ENCODE measurements around the gene GABRD. TPM values are rescaled to one million over a fixed set of nuclear protein-coding genes. Genes with fewer than 3 reads are reported as not detected.

Gene GABRD
- total RNA-seq, 3 donors from 2014 or later (not counting 1 experiment from before 2014, with no cell fraction given), result 0.19 to 0.33 TPM; not detected in 1

DNA sequence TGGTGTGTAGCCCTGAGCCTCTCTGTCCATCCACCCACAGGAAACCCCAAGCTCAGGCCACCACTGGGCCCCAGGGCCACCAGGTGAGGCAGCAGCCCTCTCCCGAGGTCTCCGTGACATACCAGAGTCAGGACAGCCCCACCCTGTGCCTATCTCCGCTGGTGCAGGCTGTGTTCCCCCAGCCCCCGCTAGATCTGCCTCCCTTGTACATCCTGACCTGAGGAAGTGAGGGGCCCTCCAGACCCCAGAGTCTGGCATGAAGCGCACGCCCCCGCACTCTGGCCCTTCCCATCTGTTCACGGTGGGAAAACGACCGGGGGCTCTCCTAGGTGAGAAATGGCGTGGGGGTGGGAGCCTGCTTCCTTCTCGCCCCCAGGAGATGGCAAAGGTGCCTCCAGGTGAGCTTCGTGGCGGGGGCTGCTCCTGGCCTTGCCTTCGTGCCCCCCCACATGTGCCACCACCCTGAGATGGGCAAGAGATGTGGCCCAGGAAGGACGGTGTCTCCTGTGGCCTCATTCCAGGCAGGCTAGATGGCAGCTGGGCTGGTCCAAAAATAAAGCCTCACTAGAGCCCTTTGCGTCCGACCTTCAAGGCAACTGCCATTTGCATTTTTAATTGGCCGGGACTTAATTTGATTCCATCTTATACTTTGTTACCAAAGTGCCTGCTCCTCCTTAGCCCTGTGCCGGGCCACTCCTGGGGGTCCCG is 3.1 kb downstream of the GABRD start:
- intact Hi-C loops (cut with micrococcal nuclease), result no loop called here
- Mint-ChIP-seq H3K36me3 (no peaks in the 10 kb centered on the region), H3K4me1 (peaks cover 0 to 5% of the 10 kb centered on the region in 2 donors), H3K9me3 (no peaks in the 10 kb centered on the region), H3K27me3 (ENCODE audit: low read depth in 2 of 2) (peaks cover 22 to 38% of the 10 kb centered on the region in 2 donors), H3K4me3 (no peak overlapping the region), H3K27ac (no peak overlapping the region)
- 64% methylated on average over 21 of the region's 21 CpGs for WGBS (ENCODE audit: insufficient coverage)
- peaks cover 18% of the 10 kb centered on the region for H3K4me1 ChIP-seq (ENCODE audit: control insufficient read depth, insufficient read depth, low read length)
- H3K9me3 ChIP-seq (ENCODE audit: control insufficient read depth, insufficient read depth, low read length), result no peaks in the 10 kb centered on the region
- H3K27me3 ChIP-seq (ENCODE audit: control insufficient read depth, insufficient read depth, low read length), result peaks cover 28% of the 10 kb centered on the region
- DNase-seq (no peak), ATAC-seq (no peak)
- no peaks in the 10 kb centered on the region for H3K36me3 ChIP-seq (ENCODE audit: control insufficient read depth, insufficient read depth, low read length)
- no peak overlapping the region for H3K27ac ChIP-seq (ENCODE audit: low read length)
- TF ChIP-seq, protein P1, sequence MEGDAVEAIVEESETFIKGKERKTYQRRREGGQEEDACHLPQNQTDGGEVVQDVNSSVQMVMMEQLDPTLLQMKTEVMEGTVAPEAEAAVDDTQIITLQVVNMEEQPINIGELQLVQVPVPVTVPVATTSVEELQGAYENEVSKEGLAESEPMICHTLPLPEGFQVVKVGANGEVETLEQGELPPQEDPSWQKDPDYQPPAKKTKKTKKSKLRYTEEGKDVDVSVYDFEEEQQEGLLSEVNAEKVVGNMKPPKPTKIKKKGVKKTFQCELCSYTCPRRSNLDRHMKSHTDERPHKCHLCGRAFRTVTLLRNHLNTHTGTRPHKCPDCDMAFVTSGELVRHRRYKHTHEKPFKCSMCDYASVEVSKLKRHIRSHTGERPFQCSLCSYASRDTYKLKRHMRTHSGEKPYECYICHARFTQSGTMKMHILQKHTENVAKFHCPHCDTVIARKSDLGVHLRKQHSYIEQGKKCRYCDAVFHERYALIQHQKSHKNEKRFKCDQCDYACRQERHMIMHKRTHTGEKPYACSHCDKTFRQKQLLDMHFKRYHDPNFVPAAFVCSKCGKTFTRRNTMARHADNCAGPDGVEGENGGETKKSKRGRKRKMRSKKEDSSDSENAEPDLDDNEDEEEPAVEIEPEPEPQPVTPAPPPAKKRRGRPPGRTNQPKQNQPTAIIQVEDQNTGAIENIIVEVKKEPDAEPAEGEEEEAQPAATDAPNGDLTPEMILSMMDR (IDR thresholded peaks at IDR 0.05), result no peak
- H3K4me3 ChIP-seq (ENCODE audit: low read length), result no peak overlapping the region

- no peak overlapping the region for H3K4me3 ChIP-seq (ENCODE audit: low read length)
- Mint-ChIP-seq H3K4me3 (no peak overlapping the region), H3K9me3 (no peaks in the 10 kb centered on the region), H3K36me3 (no peaks in the 10 kb centered on the region), H3K27me3 (ENCODE audit: low read depth in 2 of 2) (peaks cover 12 to 28% of the 10 kb centered on the region in 2 donors), H3K4me1 (peaks cover 0 to 5% of the 10 kb centered on the region in 2 donors), H3K27ac (no peak overlapping the region)
- no peaks in the 10 kb centered on the region for H3K9me3 ChIP-seq (ENCODE audit: control insufficient read depth, insufficient read depth, low read length)
- TF ChIP-seq, protein P1 (IDR thresholded peaks at IDR 0.05), result no peak
- no peaks in the 10 kb centered on the region for H3K36me3 ChIP-seq (ENCODE audit: control insufficient read depth, insufficient read depth, low read length)
- H3K27ac ChIP-seq (ENCODE audit: low read length), result no peak overlapping the region
- H3K4me1 ChIP-seq (ENCODE audit: control insufficient read depth, insufficient read depth, low read length), result peaks cover 18% of the 10 kb centered on the region
- H3K27me3 ChIP-seq (ENCODE audit: control insufficient read depth, insufficient read depth, low read length), result peaks cover 27% of the 10 kb centered on the region
- WGBS (ENCODE audit: insufficient coverage), result 75% methylated on average over 9 of the region's 9 CpGs
- DNase-seq (no peak), ATAC-seq (no peak)
- intact Hi-C loops (cut with micrococcal nuclease), result no loop called here
Observed at GRCh38 chr1:2023187-2023586, 4.0 kb downstream of the GABRD start.

- H3K27me3 Mint-ChIP-seq (ENCODE audit: low read depth in 2 of 2), result peaks cover 8 to 25% of the 10 kb centered on the region in 2 donors
- peaks cover 21% of the 10 kb centered on the region for H3K27me3 ChIP-seq (ENCODE audit: control insufficient read depth, insufficient read depth, low read length)
- WGBS (ENCODE audit: insufficient coverage), result 88% methylated on average over 9 of the region's 10 CpGs
- no peaks in the 10 kb centered on the region for H3K36me3 ChIP-seq (ENCODE audit: control insufficient read depth, insufficient read depth, low read length)
- no peaks in the 10 kb centered on the region for H3K9me3 ChIP-seq (ENCODE audit: control insufficient read depth, insufficient read depth, low read length)
- TF ChIP-seq, protein P1 (IDR thresholded peaks at IDR 0.05), result no peak
- H3K9me3 Mint-ChIP-seq, result no peaks in the 10 kb centered on the region
- no peak overlapping the region for H3K4me3 ChIP-seq (ENCODE audit: low read length)
- intact Hi-C loops (cut with micrococcal nuclease), result no loop called here
- H3K4me3 Mint-ChIP-seq, result no peak overlapping the region
- no peak overlapping the region for H3K27ac Mint-ChIP-seq
- no peaks in the 10 kb centered on the region for H3K4me1 Mint-ChIP-seq
- no peaks in the 10 kb centered on the region for H3K36me3 Mint-ChIP-seq
- ATAC-seq, result no peak
- no peak overlapping the region for H3K27ac ChIP-seq (ENCODE audit: low read length)
- peaks cover 18% of the 10 kb centered on the region for H3K4me1 ChIP-seq (ENCODE audit: control insufficient read depth, insufficient read depth, low read length)
- DNase-seq, result no peak
Observed at GRCh38 chr1:2024451-2024850, 5.3 kb downstream of the GABRD start.

- Histone ChIP-seq H3K9me3 (ENCODE audit: control insufficient read depth, insufficient read depth, low read length) (no peaks in the 10 kb centered on the region), H3K27ac (ENCODE audit: low read length) (no peak overlapping the region), H3K4me3 (ENCODE audit: low read length) (no peak overlapping the region), H3K4me1 (ENCODE audit: control insufficient read depth, insufficient read depth, low read length) (peaks cover 14% of the 10 kb centered on the region), H3K27me3 (ENCODE audit: control insufficient read depth, insufficient read depth, low read length) (peaks cover 19% of the 10 kb centered on the region), H3K36me3 (ENCODE audit: control insufficient read depth, insufficient read depth, low read length) (no peaks in the 10 kb centered on the region)
- no peak overlapping the region for H3K4me3 Mint-ChIP-seq
- H3K4me1 Mint-ChIP-seq, result no peaks in the 10 kb centered on the region
- TF ChIP-seq, protein P1 (IDR thresholded peaks at IDR 0.05), result no peak
- H3K27ac Mint-ChIP-seq, result no peak overlapping the region
- WGBS (ENCODE audit: insufficient coverage), result 90% methylated on average over 18 of the region's 18 CpGs
- no peaks in the 10 kb centered on the region for H3K9me3 Mint-ChIP-seq
- no peaks in the 10 kb centered on the region for H3K36me3 Mint-ChIP-seq
- intact Hi-C loops (cut with micrococcal nuclease), result no loop called here
- DNase-seq (no peak), ATAC-seq (no peak)
- peaks cover 8 to 23% of the 10 kb centered on the region in 2 donors for H3K27me3 Mint-ChIP-seq (ENCODE audit: low read depth in 2 of 2)
Observed at GRCh38 chr1:2024887-2025286, 5.7 kb downstream of the GABRD start.

Measured in natural killer cell (primary cell).